Measurements from ENCODE around the gene PYCR2.

PYCR2 gene

DNA sequence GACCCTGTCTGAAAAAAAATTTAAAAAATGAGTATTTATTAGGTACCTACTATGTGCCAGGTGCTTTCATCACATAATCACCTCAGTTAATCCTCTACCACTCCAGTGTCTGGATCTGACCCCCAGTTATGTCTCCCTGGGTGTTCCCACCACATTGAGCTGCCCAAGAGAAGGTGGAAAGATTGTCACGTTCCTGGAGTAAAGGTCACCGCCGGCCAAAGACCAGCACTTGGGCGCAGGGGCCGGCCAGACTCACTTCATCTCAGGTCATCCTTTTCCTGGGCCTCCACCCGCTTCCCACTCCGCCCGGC is 714 bp downstream of the PYCR2 start:
- H3K27me3 ChIP-seq = no peaks in the 10 kb centered on the region
- DNase-seq = no peak
- TF ChIP-seq, protein P1, sequence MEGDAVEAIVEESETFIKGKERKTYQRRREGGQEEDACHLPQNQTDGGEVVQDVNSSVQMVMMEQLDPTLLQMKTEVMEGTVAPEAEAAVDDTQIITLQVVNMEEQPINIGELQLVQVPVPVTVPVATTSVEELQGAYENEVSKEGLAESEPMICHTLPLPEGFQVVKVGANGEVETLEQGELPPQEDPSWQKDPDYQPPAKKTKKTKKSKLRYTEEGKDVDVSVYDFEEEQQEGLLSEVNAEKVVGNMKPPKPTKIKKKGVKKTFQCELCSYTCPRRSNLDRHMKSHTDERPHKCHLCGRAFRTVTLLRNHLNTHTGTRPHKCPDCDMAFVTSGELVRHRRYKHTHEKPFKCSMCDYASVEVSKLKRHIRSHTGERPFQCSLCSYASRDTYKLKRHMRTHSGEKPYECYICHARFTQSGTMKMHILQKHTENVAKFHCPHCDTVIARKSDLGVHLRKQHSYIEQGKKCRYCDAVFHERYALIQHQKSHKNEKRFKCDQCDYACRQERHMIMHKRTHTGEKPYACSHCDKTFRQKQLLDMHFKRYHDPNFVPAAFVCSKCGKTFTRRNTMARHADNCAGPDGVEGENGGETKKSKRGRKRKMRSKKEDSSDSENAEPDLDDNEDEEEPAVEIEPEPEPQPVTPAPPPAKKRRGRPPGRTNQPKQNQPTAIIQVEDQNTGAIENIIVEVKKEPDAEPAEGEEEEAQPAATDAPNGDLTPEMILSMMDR (IDR thresholded peaks at IDR 0.05; ENCODE audit: low read depth, low read length) = no peak
- no peaks in the 10 kb centered on the region for H3K9me3 ChIP-seq
- H3K4me3 ChIP-seq (ENCODE audit: low read depth, low read length) = peak overlapping the region; percentile 99
- H3K36me3 ChIP-seq = peaks cover 23% of the 10 kb centered on the region
- peaks cover 5% of the 10 kb centered on the region; the same call in 1 of the 2 replicates for H3K4me1 ChIP-seq

DNA sequence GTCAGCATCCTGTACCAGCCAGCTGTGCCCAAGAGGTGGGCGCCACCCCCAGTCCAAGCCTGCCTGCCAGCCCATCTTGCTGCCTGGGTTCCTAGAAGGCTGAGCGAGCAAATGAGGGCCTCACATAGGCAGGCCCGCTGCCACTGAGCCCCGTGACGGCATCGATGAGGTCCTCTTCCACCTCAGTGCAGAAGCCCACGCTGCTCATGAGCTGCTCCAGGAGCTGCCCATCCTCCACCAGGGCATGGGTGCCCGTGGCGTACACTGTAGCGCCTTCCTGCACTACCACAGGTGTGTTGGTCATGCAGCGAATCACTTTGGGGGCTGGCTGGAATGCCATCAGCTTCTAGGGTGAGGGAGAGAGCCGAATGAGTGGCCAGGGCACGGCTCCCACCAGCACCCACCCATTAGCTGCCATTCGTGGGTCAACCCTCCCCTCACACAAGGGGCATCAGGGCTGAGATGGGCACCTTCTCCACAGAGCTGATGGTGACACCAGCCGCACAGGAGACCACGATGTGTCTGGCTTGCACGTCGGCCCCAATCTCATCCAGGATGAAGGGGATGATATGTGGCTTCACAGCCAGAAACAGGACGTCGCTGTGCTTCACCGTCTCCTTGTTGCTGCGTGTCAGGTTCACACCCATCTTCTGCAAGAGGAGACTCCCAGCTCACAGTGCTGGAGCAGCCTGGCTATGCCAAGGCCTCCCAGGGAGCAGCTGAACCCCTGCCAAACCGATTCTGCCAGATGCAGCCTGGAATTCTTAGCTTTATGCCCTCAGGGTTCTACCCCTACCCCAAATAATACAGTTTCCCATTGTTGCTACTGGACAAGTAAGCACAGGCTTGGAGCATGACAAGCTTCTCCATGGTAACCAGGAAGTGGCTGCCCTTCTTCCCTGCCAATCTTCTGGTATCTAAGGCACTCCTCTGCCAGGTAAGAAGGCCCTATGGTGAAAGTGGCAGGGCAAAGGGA is 2.0 kb downstream of the PYCR2 start:
- H3K27me3 ChIP-seq = no peaks in the 10 kb centered on the region
- H3K36me3 ChIP-seq = peaks cover 25% of the 10 kb centered on the region
- no peak for DNase-seq
- H3K9me3 ChIP-seq = no peaks in the 10 kb centered on the region
- peaks cover 7% of the 10 kb centered on the region; the same call in 1 of the 2 replicates for H3K4me1 ChIP-seq
- no peak overlapping the region; the same call in 1 of the 2 replicates for H3K4me3 ChIP-seq (ENCODE audit: low read depth, low read length)
- TF ChIP-seq, protein P1 (IDR thresholded peaks at IDR 0.05; ENCODE audit: low read depth, low read length) = no peak

DNA sequence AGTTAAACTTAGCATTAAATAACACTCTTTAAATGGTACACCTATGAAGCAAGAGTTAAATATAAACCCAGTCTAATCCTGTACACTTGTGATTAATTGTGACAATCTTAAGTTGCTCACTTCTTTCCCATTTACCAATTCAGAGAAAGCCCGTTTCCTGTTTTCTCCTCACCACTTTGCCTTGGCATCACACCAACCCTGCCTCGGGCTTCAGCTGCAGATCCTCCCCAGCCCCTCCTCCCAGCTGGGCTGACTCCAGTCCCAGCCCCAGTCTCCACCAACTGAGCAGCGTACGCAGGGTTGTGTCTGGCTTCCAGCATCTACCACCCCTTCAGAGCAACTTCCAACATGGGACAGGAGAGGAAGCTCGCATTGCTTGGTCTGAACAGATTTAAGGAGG is 4.1 kb downstream of the PYCR2 start:
- no peaks in the 10 kb centered on the region for H3K27me3 ChIP-seq
- H3K4me1 ChIP-seq = peaks cover 17% of the 10 kb centered on the region
- peak; percentile 84 for DNase-seq
- no peaks in the 10 kb centered on the region for H3K9me3 ChIP-seq
- TF ChIP-seq, protein P1 (IDR thresholded peaks at IDR 0.05; ENCODE audit: low read depth, low read length) = no peak
- H3K36me3 ChIP-seq = peaks cover 25% of the 10 kb centered on the region
- no peak overlapping the region for H3K4me3 ChIP-seq (ENCODE audit: low read depth, low read length)

DNA sequence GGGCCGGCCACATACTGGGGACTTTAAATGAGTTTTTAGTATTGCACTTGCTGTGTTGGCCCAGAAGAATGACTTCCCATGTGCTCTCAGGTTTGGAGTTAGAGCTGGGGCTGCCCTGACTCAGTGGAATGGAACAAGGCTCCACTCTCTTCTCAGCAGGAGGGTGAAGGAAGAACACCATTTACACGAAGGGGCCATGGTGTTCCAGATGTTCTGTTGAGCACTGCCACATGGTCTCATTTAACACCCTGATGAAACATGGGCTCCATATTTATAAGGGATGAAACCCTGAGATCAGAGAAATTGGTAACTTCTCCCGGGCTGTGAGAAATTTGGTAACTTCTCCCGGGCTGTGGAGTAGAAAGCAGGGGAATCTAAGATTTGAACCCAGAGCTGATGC is 5.8 kb downstream of the PYCR2 start:
- TF ChIP-seq, protein P1 (IDR thresholded peaks at IDR 0.05; ENCODE audit: low read depth, low read length) = no peak
- H3K36me3 ChIP-seq = peaks cover 25% of the 10 kb centered on the region
- peaks cover 19% of the 10 kb centered on the region for H3K4me1 ChIP-seq
- no peak for DNase-seq
- H3K27me3 ChIP-seq = no peaks in the 10 kb centered on the region
- H3K4me3 ChIP-seq (ENCODE audit: low read depth, low read length) = no peak overlapping the region
- H3K9me3 ChIP-seq = no peaks in the 10 kb centered on the region

DNA sequence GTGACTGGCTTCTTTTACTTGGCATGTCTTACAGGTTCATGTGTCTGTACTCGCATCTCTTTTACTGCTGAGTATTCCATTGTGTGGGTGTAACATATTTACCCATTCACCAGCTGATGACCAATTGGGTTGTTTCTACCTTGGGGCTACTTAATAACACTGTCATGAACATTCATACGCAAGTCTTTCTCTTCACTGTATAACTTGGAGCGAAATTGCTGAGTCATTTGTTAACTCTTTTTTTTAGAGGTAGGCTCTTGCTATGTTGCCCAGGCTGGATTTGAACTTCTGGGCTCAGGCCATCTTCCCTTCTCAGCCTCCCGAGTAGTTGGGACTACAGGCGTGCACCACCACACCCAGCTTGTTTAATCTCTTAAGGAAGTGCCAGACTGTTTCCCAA is 6.5 kb downstream of the PYCR2 start:
- peaks cover 25% of the 10 kb centered on the region for H3K36me3 ChIP-seq
- peaks cover 18% of the 10 kb centered on the region for H3K4me1 ChIP-seq
- H3K27me3 ChIP-seq = no peaks in the 10 kb centered on the region
- no peaks in the 10 kb centered on the region for H3K9me3 ChIP-seq
- TF ChIP-seq, protein P1 (IDR thresholded peaks at IDR 0.05; ENCODE audit: low read depth, low read length) = no peak
- no peak for DNase-seq
- no peak overlapping the region for H3K4me3 ChIP-seq (ENCODE audit: low read depth, low read length)

DNA sequence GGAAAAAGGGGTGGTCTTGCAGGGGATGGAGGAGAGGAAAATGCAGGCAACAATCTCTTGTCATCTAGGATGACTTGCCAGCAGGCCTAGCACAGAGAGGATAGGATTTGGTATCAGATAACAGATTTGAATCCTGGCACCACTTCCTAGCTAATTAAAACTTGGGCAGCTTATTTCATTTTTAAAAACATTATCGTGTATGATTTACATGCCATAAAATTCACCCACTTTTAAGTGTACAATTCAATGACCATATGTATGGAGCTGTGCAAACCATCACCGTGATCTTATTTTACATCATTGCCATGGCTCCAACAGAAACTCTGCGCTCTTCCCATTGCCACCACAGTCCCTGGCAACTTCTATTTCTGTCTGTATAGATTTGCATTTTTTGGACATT is 6.9 kb downstream of the PYCR2 start:
- TF ChIP-seq, protein P1 (IDR thresholded peaks at IDR 0.05; ENCODE audit: low read depth, low read length) = no peak
- no peak overlapping the region for H3K4me3 ChIP-seq (ENCODE audit: low read depth, low read length)
- no peak for DNase-seq
- no peaks in the 10 kb centered on the region for H3K9me3 ChIP-seq
- H3K27me3 ChIP-seq = no peaks in the 10 kb centered on the region
- peaks cover 20% of the 10 kb centered on the region for H3K36me3 ChIP-seq
- H3K4me1 ChIP-seq = peaks cover 16% of the 10 kb centered on the region
